NT2/D1 (cell line): ENCODE data around the gene MERTK.

Experiments used
- DNase-seq: peaks from one replicate; pipeline ENCODE4 v3.0.0-alpha.2; 2011; ENCODE audit warnings: low read depth, low spot score
- H3K27me3 ChIP-seq: 2 replicates; pipeline ENCODE4 v1.6.0; 2011; ENCODE audit warnings: mild to moderate bottlenecking; ENCODE audit not compliant: insufficient read length, insufficient read depth
- H3K36me3 ChIP-seq: 2 replicates; pipeline ENCODE4 v1.6.1; 2011; ENCODE audit warnings: mild to moderate bottlenecking, low read length, mixed read lengths; ENCODE audit not compliant: insufficient read depth, insufficient read length
- H3K4me1 ChIP-seq: 2 replicates; pipeline ENCODE4 v1.5.1; 2011; ENCODE audit not compliant: insufficient read depth, insufficient read length
- H3K4me3 ChIP-seq: 2 replicates; pipeline ENCODE4 v1.5.1; 2011; ENCODE audit warnings: low read depth; ENCODE audit not compliant: insufficient read length
- H3K9ac ChIP-seq: 2 replicates; pipeline ENCODE4 v1.6.0; 2011; ENCODE audit warnings: low read depth; ENCODE audit not compliant: insufficient read length
- H3K9me3 ChIP-seq: 2 replicates; pipeline ENCODE4 v1.5.1; 2011; ENCODE audit warnings: mild to moderate bottlenecking, low read length; ENCODE audit not compliant: insufficient read depth
- SUZ12 ChIP-seq: IDR thresholded peaks from 2 replicates; pipeline ENCODE4 v1.6.1; 2011; ENCODE audit not compliant: insufficient read length, insufficient read depth; ENCODE audit errors: extremely low read depth
- YY1 ChIP-seq: IDR thresholded peaks from 2 replicates; pipeline ENCODE4 v1.6.1; 2011; ENCODE audit not compliant: insufficient read length, insufficient read depth
- ZNF274 ChIP-seq: IDR thresholded peaks from 2 replicates; pipeline ENCODE4 v1.6.1; 2011; ENCODE audit warnings: mild to moderate bottlenecking, low read depth, low read length

The MERTK gene

DNA sequence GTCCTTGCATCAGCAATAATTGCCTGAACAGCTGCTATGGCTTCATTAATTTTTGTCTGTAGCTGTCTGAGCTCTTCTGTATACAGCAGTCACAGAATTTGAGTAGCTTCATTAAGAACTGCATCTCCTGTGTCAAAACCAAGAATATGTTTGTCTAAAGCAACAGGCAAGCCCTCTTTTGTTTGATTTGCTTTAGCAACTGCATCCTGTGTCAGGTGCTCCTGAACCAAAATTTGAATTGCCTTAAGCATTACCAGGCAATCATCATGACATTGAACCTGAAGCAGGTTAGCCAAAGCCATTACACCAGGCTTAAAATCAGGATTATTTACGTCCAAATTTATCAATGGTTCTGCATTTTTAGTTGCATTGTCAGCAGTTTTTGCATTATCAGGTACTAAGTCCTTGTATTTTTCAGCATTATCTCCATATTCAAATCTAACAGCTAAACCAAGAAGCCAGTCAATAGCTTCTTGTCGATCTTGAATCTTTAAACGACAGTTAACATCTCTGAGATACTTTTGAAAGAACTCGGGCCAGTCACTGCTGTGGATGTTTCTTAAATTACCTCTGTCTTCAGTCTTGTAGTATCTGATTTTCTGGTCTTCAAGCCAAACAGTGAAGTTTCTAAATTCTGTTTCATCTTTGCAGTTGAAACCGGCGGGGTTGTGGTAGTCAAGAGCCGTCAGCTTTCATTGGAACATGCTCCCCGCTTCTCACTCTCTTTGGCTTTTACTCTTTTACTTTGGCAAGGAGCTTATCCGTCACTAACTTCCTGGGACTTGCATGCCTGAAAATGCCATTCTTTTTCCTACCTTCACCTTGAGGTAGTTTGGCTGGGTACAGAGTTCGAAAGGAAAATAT is 42.2 kb downstream of the MERTK start:
- H3K9me3 ChIP-seq, result no peaks in the 10 kb centered on the region
- no peak overlapping the region for H3K9ac ChIP-seq
- no peak for TF ChIP-seq ZNF274
- no peaks in the 10 kb centered on the region for H3K4me1 ChIP-seq
- no peak for DNase-seq
- peaks cover 6% of the 10 kb centered on the region for H3K36me3 ChIP-seq
- no peaks in the 10 kb centered on the region for H3K27me3 ChIP-seq
- H3K4me3 ChIP-seq, result no peak overlapping the region

- H3K9me3 ChIP-seq, result no peaks in the 10 kb centered on the region
- DNase-seq, result no peak
- H3K36me3 ChIP-seq, result peaks cover 6% of the 10 kb centered on the region
- TF ChIP-seq SUZ12, result no peak
- no peak for TF ChIP-seq ZNF274
- TF ChIP-seq YY1, result no peak
- no peak overlapping the region for H3K9ac ChIP-seq
- no peaks in the 10 kb centered on the region for H3K27me3 ChIP-seq
- no peaks in the 10 kb centered on the region for H3K4me1 ChIP-seq
- no peak overlapping the region for H3K4me3 ChIP-seq
Observed at GRCh38 chr2:111941531-111941930, 43.1 kb downstream of the MERTK start.

GRCh38 chr2:111944531-111945210 is 46.3 kb downstream of the MERTK start:
- no peak for DNase-seq
- H3K4me1 ChIP-seq, result no peaks in the 10 kb centered on the region
- H3K36me3 ChIP-seq, result peaks cover 19% of the 10 kb centered on the region
- no peaks in the 10 kb centered on the region for H3K27me3 ChIP-seq
- TF ChIP-seq YY1 (no peak), ZNF274 (no peak), SUZ12 (no peak)
- H3K4me3 ChIP-seq, result no peak overlapping the region
- H3K9ac ChIP-seq, result no peak overlapping the region
- H3K9me3 ChIP-seq, result no peaks in the 10 kb centered on the region

- peaks cover 19% of the 10 kb centered on the region for H3K36me3 ChIP-seq
- no peaks in the 10 kb centered on the region for H3K4me1 ChIP-seq
- TF ChIP-seq ZNF274 (no peak), SUZ12 (no peak)
- no peak overlapping the region for H3K9ac ChIP-seq
- DNase-seq, result no peak
- H3K27me3 ChIP-seq, result no peaks in the 10 kb centered on the region
- no peaks in the 10 kb centered on the region for H3K9me3 ChIP-seq
- no peak overlapping the region for H3K4me3 ChIP-seq
Observed at GRCh38 chr2:111945444-111946293, 47.3 kb downstream of the MERTK start.

DNA sequence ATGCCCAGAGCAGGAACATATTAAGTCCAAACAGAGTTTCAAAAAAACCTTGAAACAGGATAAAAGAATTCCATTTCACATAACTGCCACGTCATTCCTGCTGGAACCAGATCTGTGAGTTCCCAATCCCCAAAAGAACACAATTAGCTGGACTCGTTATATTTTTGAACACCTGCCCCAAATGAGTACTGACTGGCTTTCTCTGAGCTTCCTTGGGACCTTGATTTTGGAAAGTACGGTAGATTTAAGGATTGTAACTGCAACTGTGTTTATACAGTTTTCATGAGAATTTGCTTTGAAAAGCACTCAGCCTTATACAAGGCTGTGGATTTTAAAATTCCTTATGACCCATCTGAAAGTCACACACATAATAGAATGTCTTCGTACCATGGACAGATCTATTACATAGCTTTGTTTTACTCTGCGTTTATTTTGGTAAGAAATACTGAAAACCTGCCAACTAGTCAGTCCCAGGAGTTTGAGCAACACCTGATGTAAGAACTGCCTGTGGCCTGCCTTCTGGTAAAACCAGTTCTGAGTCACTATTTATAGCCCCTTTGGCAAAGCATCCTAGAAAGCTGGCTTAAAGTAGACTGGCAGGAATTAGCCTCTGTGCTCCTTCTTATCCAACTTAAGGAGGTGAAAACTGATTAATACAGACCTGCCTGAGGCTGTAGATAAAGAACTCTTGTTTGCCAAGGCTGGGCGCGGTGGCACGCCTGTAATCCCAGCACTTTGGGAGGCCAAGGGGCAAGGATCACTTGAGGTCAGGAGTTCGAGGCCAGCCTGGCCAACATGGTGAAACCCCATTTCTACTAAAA is 48.1 kb downstream of the MERTK start:
- Histone ChIP-seq H3K9ac (no peak overlapping the region), H3K36me3 (peaks cover 19% of the 10 kb centered on the region), H3K27me3 (no peaks in the 10 kb centered on the region), H3K9me3 (no peaks in the 10 kb centered on the region), H3K4me3 (no peak overlapping the region), H3K4me1 (no peaks in the 10 kb centered on the region)
- TF ChIP-seq ZNF274 (no peak), YY1 (no peak), SUZ12 (no peak)
- DNase-seq, result no peak

- TF ChIP-seq ZNF274 (no peak), SUZ12 (no peak), YY1 (no peak)
- Histone ChIP-seq H3K4me1 (no peaks in the 10 kb centered on the region), H3K27me3 (no peaks in the 10 kb centered on the region), H3K9ac (no peak overlapping the region), H3K4me3 (no peak overlapping the region), H3K9me3 (no peaks in the 10 kb centered on the region), H3K36me3 (peaks cover 19% of the 10 kb centered on the region)
- DNase-seq, result no peak
Observed at GRCh38 chr2:111947219-111947618, 48.8 kb downstream of the MERTK start.
